HL-60/S4 treated with phorbol 12-myristate 13-acetate at 8.2 ng/mL for 4 days and 3 days (cell line): Measurements from ENCODE around the gene HCFC1.

Experiments
- in situ Hi-C: fragments of 300-500 bp; cut with MboI; formaldehyde crosslinking; loops from 2 replicates; pipeline ENCODE4 v1.15.0; 2022; ENCODE audit warnings: low sequenced_read_pairs

Gene HCFC1

GRCh38 chrX:153971450-153972367 is at the start of gene HCFC1:
Gene HCFC1 (minus strand): TSS chrX:153971818. CDS start chrX:153970840, 978 bp downstream.
- in situ Hi-C loops = no loop called here

DNA sequence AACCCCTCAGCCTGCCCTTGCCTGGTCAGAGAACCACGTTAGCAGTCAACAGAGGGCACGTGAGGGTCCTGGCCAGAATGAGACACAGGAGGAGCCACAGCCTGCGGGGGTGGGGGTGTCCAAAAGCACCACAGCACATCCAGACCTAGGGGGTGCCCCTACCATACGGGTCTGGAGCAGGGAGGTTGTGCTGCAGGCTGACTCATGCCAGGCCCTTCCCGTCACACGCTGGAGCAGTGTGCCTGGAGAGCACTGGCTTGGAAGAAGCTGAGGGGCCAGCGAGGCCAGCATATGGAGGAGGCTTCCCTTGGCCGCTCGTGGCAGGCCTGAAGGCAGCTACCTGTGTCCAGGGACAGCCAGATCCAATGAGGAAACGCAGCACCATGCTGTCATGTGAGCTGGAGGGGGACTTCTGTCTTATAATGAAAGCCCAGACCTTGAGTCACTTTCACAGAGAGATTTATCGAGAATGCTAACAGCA is 49.6 kb upstream of the HCFC1 start:
- in situ Hi-C loops = no loop called here

DNA sequence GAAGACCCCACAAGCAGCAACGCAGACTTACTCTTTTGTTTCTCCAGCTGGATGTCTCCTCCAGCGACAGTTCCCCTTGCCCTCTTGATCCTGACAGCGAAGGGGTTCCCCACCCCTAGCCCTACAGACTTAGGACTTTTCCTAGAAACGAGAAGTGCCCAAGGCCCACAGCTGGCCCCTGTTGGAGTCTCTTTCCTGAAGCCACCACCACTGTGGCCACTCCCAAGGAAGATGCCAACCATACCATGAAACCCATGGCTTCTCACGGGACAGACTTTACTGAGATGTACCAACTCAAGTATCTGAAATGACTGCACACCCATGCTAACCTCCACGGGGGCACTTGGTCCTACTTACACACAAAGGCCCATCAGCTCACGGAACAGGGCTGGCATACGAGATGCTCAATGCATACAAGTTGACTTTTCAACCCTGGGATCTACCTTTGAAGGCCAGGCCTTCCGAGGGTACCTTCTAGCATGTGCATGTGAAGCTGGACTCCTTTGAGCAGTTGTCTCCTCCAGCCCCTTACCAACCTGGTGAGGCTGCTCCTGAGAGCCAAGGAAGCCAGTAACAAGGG is 49.0 kb upstream of the HCFC1 start:
- in situ Hi-C loops = no loop called here

DNA sequence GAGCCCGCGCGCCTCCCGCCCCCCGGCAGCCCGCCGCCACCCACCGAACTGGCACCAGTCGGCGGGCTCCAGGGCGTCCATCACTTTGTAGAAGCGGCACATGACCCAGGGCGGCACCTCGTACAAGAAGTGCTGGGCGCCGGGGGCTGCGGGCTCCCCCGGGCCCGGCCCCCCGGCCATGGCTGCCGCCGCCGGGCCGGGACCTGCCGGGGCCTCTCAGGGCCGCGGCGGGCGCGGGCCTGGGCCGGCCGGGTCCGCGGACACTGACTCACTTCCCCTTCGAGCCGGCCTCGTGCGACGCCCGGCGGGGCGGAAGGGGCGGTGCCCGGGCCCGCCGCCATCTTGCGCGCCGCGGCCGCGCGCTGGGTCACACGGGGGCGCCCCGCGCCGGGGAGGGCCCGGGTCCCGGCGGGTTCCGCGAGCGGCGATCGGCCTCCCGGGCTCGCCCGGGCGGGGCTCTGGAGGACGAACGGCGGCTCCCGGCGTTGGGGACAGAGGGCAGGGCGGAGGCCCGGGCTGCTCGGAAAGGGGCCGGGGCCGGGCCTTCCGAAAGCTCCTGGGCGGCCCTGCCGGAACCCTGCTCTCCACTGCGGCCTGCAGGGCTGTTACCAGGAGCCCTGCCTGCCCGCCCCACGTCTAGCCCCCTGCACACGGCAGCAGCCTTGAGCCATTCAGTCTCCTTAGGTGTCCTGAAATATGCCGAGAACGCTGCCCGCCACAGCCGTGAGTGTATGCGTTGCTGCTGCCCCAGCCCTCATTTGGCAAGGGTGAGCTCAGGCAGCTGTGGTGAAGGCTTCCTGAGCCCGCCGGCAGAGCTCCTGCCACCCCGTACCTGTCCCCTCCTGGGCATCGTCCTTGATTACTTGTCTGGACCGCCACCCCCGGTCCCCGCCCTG is 48.3 kb upstream of the HCFC1 start, which contains the start of gene IRAK1:
IRAK1 (minus strand) TSS at position 270 of the 896 bp plus-strand sequence; CDS start at position 180, 90 bp downstream.
- in situ Hi-C loops = no loop called here

- in situ Hi-C loops = no loop called here
These were observed 47.5 kb upstream of the HCFC1 start for GRCh38 chrX:154019061-154019621.

DNA sequence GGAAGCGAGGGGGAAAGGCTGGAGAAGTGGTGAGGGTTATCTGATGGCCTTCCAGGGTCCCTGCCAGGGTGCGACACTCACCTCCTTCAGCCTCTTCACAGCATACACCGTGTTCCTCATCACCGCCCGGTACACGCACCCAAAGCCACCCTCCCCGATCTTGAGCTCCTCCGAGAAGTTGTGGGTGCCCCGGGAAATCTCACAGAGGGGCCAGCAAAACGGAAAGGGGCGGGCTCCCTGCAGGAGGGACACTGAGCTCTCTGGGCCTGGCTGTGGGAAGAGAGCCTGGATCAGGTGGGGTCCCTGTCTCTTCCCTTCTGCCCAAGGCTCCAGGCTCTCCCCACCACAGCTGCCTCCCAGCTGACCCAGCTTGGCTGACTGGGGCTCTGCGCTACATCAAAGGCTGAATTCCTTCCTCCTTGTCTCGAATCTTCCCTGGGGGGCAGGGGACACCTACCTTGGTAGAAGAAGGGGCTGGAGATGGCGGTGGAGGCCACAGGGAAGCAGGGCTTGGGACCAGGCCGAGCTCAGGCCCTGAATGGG is 47.0 kb upstream of the HCFC1 start:
- in situ Hi-C loops = no loop called here

DNA sequence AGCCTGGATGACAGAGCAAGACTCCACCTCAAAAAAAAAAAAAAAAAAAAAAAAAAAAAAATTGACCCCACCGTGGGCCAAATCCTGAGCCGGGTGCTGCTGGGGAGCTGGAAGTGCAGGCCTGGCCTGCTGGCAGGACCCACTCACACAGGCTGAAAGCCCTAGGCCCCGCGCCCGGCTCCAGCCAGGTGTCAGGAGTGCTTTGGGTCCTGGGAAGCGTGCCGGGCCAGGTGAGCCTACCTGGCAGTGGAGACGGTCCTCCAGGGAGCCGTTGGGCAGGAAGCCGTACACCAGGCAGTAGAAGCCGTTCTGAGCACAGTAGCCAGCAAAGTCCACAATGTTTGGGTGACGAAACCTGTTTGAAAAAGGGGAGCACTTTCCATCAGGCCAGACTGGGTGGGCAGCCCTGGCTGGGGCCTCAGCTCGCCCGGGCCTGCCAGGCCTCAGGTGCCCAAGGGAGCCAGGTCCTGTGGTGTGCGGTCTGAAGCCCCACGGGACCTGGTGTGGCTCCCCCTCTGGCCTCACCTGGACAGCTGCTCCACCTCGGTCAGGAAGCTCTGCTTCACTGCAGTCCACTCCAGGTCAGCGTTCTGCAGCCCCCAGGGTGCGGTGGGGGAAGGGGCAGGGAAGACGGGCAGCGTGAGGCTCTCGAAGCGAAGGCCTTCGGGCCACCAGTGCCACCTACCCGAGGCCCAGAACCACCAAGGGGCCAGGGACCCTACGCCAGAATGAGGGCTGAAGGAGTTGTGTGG is 46.3 kb upstream of the HCFC1 start:
- in situ Hi-C loops = no loop called here

DNA sequence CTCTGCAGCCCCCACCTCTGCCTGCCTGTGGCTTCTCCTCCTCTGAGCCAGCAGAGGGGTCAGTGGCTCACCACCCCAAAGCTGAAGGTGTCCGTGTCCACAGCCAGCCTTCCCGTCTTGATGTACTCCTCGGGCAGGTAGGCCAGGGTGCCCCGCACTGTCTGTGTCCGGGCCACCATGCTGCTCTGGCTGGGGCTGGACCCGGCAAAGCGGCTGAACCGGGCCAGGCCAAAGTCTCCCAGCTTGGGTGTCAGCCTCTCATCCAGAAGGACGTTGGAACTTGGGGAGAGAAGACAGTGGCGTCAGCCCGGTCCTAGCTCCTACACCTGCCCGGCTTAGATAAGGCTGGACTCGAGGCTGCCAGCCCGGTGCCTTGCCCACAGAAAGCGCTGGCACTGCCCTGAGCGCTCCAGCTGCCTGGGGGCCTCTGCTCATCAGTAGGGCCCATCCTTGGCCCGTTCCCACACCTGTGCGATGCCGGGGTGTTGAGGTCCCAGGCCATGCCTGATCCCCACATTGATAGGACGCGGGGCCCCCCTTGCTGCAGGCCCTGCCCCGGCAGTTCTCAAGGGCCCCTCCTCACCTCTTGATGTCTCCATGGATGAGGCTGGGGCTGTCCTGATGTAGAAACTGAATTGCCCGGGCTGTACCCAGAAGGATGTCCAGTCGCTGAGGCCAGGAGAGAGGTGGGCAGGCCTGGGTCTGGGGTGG is 44.9 kb upstream of the HCFC1 start:
- in situ Hi-C loops = no loop called here

DNA sequence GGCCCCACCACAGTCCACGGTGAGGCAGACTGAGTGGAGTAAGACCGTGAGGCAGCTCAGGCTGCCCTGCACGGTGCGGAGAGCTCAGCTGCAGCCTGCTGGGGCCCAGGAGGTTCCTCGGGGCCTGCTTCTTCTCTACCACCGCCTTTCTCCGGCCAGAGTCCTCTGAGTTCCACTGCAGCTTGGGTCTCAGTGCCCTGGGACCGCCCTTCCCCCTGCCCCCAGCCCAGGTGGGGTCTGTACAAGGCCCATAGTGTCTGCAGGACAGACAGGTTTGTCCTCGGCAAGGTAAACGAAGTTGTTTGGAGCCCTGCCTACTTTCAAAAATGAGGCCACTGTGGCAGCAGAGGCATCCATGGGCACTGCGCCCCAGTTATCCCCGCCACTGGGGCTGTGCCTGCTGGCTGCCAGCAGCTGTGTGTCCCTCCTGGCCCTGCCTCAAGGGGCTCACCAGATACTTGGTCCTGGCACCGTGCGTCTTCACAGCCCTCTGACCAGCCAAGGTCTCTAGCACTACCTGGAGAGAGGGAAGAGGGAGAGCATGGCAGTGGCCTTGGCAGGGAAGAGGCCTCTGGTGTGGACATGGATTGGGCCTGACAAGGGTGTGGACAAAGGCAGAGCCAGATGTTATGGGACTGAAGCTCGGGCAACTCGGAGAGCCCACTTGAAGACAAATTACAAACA is 44.1 kb upstream of the HCFC1 start:
- in situ Hi-C loops = no loop called here

- in situ Hi-C loops = no loop called here
These were observed 43.1 kb upstream of the HCFC1 start for GRCh38 chrX:154014429-154015380.

- in situ Hi-C loops = no loop called here
These were observed 42.2 kb upstream of the HCFC1 start for GRCh38 chrX:154013614-154014360.

GRCh38 chrX:154013001-154013421 is 41.4 kb upstream of the HCFC1 start:
- in situ Hi-C loops = no loop called here

DNA sequence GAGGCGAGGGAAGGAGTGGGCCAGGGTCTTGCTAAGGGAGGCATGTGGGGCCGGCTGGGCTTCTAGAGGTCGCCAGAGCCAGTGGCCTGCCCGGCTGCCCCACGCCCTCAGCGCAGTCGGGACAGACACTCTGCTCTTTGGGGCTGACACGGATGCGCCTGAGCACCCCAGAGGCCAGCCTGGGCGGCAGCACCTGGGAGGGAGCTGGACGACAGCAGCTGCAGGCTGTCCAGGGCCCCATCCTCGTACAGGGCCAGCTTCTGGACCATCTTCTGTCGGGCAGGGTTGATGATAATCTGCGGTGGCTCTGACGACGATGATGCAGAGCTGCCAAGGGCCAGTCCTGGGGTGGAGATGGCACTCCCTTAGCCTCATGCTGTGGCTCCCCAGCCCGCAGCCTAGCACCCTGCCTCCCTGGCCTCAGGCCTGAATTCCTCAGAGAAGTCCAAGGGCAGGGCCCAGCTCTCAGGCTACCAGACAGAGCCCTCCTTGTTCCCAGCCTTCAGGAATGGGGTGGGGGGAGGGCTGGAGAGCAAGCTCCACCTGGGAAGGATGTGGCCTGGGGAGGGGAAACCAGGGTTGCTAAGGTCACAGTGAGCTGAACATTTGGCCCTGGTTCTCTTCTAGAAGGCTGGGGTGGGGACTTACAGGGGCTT is 40.8 kb upstream of the HCFC1 start:
- in situ Hi-C loops = no loop called here

DNA sequence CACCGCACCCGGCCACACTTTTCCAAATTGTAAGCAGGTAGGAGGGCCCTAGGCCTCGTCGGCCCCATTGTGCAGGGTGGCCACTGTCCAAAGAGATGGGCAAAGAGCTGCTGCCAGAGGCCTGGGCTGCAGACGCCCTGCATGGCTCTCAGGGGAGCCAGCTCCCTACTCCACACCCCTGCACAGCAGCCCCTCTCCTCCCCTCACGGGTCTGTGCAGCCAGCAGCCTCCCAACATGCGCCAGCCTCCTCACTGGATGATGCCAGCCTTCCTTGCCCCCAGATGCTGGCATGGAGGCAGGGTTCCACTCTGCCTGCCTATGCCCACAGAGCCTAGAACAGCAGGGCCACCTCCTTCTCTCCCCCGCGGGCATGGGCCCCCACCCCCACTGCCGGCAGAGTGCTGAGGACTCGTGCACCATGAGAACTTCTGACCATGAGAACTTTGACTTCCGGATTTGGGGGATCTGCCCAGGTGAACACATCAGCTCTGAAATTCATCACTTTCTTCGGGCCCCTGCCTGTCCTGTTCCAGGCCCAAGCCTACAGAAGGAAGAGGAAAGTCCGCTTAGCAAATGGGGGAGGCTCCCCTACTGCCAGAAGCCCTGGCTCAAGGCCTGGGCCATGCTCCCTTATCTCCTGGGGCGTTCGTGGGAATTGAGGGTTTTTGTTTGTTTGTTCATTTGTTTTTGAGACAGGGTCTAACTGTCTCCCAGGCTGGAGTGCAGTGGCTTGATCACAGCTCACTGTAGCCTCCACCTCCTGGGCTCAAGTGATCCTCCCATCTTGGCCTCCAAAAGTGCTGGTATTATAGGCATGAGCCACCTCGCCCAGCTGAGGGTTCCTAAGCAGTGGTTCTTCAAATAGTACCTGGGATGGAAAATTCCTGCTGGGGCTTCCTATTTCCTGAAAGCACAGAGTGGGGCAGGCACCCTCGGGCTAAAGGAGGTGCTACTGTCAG is 40.0 kb upstream of the HCFC1 start:
- in situ Hi-C loops = no loop called here
